Thoracic aorta (tissue), 2 donors: Measurements from ENCODE around the gene RAB3IL1. TPM values are rescaled to one million over a fixed set of nuclear protein-coding genes. Genes with fewer than 3 reads are reported as not detected.
A peak's percentile ranks its signal among the peaks of the same experiment; 100 is the strongest.

Experiments used
- ATAC-seq: fragments of 150-250 bp; one replicate; pipeline ENCODE4 v1.8.0; 2017; ENCODE audit warnings: low read depth; ENCODE audit not compliant: insufficient number of reproducible peaks, low FRiP score
- DNase-seq: peaks from one replicate; pipeline ENCODE4 v3.0.0-alpha.2; 2020; ENCODE audit warnings: low spot score
- H3K27ac ChIP-seq, 2 donors: fragments of 200-600 bp; sonication (generic); 1 replicate in 1 of 2; 2 replicates in 1 of 2; pipeline ENCODE4 v1.5.1; 2016; ENCODE audit warnings: mild to moderate bottlenecking in 2 of 2, moderate library complexity in 2 of 2
- H3K27me3 ChIP-seq: fragments of 200-600 bp; sonication (generic); replicated peaks from 2 replicates; pipeline ENCODE4 v1.6.0; 2016; ENCODE audit warnings: mild to moderate bottlenecking; ENCODE audit not compliant: insufficient read depth
- H3K36me3 ChIP-seq: fragments of 200-600 bp; sonication (generic); one replicate; pipeline ENCODE4 v1.5.1; 2016
- H3K4me1 ChIP-seq, 2 donors: fragments of 200-600 bp; sonication (generic); 1 replicate in 1 of 2; 2 replicates in 1 of 2; pipeline versions ENCODE4 v1.5.1 to v1.6.0; 2016; ENCODE audit warnings: low read depth in 2 of 2, mild to moderate bottlenecking in 1 of 2; ENCODE audit not compliant: control insufficient read depth in 1 of 2
- H3K4me3 ChIP-seq: fragments of 200-600 bp; sonication (generic); 2 replicates; pipeline ENCODE4 v1.5.1; 2016; ENCODE audit warnings: mild to moderate bottlenecking
- H3K9me3 ChIP-seq: fragments of 200-600 bp; sonication (generic); 2 replicates; pipeline ENCODE4 v1.5.1; 2016
- total RNA-seq, 2 donors: library from RNA; depleted of rRNA; stranded (reverse); fragments of >200 nt; gene quantifications; one replicate each; pipeline versions ENCODE4 v1.1.0 to v1.2.3, GENCODE V29; 2016
- TF ChIP-seq, protein P1 (sequence below): fragments of 200-600 bp; sonication (generic); IDR thresholded peaks from one replicate; pipeline ENCODE4 v1.5.1; 2019; ENCODE audit warnings: antibody characterized with exemption

The RAB3IL1 gene
- total RNA-seq, 2 donors from 2014 or later: 20.8 to 45.4 TPM

DNA sequence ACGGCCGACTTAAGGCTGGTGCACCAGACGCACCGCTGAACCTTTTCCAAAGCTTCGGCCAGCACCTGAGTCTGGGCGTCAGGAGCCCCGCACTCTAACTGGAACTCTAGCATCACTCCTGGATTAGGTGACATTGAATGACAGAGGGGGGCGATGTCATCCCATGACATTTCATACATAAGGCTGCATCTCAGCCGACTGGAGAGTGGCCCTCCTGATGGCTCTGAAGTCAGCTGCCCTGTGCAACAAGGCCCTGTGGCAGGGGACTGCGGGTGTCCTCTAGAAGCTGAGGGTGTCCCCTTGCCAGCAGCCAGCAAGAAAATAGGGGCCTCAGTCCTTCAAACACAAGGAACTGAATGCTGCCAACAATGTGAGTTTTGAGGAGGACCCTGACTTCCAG, 16.0 kb downstream of the RAB3IL1 start:
- H3K9me3 ChIP-seq: no peaks in the 10 kb centered on the region
- no peak for ATAC-seq
- DNase-seq: no peak
- H3K4me1 ChIP-seq: peaks cover 0 to 4% of the 10 kb centered on the region in 2 donors
- H3K27ac ChIP-seq: no peak overlapping the region
- TF ChIP-seq, protein P1, sequence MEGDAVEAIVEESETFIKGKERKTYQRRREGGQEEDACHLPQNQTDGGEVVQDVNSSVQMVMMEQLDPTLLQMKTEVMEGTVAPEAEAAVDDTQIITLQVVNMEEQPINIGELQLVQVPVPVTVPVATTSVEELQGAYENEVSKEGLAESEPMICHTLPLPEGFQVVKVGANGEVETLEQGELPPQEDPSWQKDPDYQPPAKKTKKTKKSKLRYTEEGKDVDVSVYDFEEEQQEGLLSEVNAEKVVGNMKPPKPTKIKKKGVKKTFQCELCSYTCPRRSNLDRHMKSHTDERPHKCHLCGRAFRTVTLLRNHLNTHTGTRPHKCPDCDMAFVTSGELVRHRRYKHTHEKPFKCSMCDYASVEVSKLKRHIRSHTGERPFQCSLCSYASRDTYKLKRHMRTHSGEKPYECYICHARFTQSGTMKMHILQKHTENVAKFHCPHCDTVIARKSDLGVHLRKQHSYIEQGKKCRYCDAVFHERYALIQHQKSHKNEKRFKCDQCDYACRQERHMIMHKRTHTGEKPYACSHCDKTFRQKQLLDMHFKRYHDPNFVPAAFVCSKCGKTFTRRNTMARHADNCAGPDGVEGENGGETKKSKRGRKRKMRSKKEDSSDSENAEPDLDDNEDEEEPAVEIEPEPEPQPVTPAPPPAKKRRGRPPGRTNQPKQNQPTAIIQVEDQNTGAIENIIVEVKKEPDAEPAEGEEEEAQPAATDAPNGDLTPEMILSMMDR: no peak
- H3K27me3 ChIP-seq: no peaks in the 10 kb centered on the region
- H3K4me3 ChIP-seq: no peak overlapping the region
- peaks cover 7% of the 10 kb centered on the region for H3K36me3 ChIP-seq

- peaks cover 7% of the 10 kb centered on the region for H3K36me3 ChIP-seq
- H3K27ac ChIP-seq: no peak overlapping the region
These were observed 17.1 kb downstream of the RAB3IL1 start for GRCh38 chr11:61900251-61900650.

GRCh38 chr11:61899146-61899841, 18.1 kb downstream of the RAB3IL1 start:
- no peaks in the 10 kb centered on the region for H3K9me3 ChIP-seq
- H3K4me3 ChIP-seq: no peak overlapping the region
- TF ChIP-seq, protein P1: peak; percentile 100
- H3K27me3 ChIP-seq: no peaks in the 10 kb centered on the region
- peaks cover 0 to 4% of the 10 kb centered on the region in 2 donors for H3K4me1 ChIP-seq
- H3K27ac ChIP-seq: no peak overlapping the region
- ATAC-seq (no peak), DNase-seq (no peak)
- H3K36me3 ChIP-seq: peaks cover 7% of the 10 kb centered on the region

More at GRCh38 chr11:61900251-61900650, 17.1 kb downstream of the RAB3IL1 start:
- TF ChIP-seq, protein P1: no peak
- ATAC-seq (no peak), DNase-seq (no peak)
- Histone ChIP-seq H3K27me3 (no peaks in the 10 kb centered on the region), H3K4me1 (peaks cover 0 to 4% of the 10 kb centered on the region in 2 donors), H3K4me3 (no peak overlapping the region), H3K9me3 (no peaks in the 10 kb centered on the region)

DNA sequence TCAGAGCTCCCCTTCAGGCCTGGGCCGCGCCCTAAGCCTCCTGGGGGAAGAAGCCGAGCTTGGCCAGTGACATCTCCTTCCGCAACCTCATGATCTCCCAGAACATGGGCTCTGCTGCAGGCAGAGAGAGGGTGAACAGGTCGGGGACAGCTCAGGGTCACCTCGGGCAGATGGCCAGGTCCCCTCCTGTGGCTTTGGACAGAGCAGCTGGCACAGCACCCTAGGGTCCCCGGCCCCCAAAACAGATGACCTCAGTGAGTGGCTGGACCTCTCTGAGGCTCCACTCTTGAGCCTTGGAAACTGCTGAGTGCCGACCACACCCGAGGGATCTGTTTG, 19.2 kb downstream of the RAB3IL1 start:
- Histone ChIP-seq H3K27me3 (no peaks in the 10 kb centered on the region), H3K4me3 (no peak overlapping the region), H3K9me3 (no peaks in the 10 kb centered on the region), H3K27ac (no peak overlapping the region), H3K4me1 (peaks cover 0 to 4% of the 10 kb centered on the region in 2 donors), H3K36me3 (peaks cover 7% of the 10 kb centered on the region)
- TF ChIP-seq, protein P1: no peak
- ATAC-seq (no peak), DNase-seq (no peak)

- TF ChIP-seq, protein P1: peak; percentile 88
- Histone ChIP-seq H3K4me3 (no peak overlapping the region), H3K9me3 (no peaks in the 10 kb centered on the region), H3K36me3 (peaks cover 7% of the 10 kb centered on the region), H3K27ac (no peak overlapping the region), H3K27me3 (no peaks in the 10 kb centered on the region), H3K4me1 (peaks cover 0 to 4% of the 10 kb centered on the region in 2 donors)
- no peak for DNase-seq
- ATAC-seq: no peak
These were observed 19.7 kb downstream of the RAB3IL1 start for GRCh38 chr11:61897387-61898246.
